HCT116 (cell line): Measurements from ENCODE around the gene CLDN5. TPM values are rescaled to one million over a fixed set of nuclear protein-coding genes. Genes with fewer than 3 reads are reported as not detected.

Experiments used
- ATAC-seq: fragments of 200-7000 bp; cut with Tn5 transposase; 2 replicates; pipeline ENCODE4 v1.9.1; 2020; ENCODE audit warnings: mild to moderate bottlenecking, moderate library complexity
- BruUV-seq: library from RNA; stranded (reverse); fragments of 400-500 nt; replicated peaks from 2 replicates; lab custom pipeline; 2021; lab: Mats Ljungman, UMichigan
- CTCF ChIA-PET: fragments of 300-600 bp; sonication (Branson Sonifier 250); formaldehyde crosslinking; loops from one replicate; lab custom pipeline; 2021; ENCODE audit warnings: antibody characterized with exemption; lab: Charles Lee
- POLR2A ChIA-PET: fragments of 300-600, 350-600 bp; sonication (Branson Sonifier 250); formaldehyde crosslinking; loops from one replicate; lab custom pipeline; 2021; ENCODE audit warnings: antibody characterized with exemption; lab: Charles Lee
- RAD21 ChIA-PET, 2 experiments: fragments of 300-600 bp; sonication (Branson Sonifier 250); formaldehyde crosslinking; loops; one replicate each; lab custom pipeline; 2023; ENCODE audit warnings: low total read pairs in 2 of 2; ENCODE audit not compliant: uncharacterized antibody in 2 of 2, unreplicated experiment in 2 of 2, low non-redundant PET in 1 of 2; lab: Charles Lee
- DNase-seq: peaks from one replicate; pipeline ENCODE4 v3.0.0-alpha.2; 2010; ENCODE audit warnings: low read depth, low spot score
- H2AFZ ChIP-seq: fragments of 200-600 bp; shearing (Covaris generic), sonication (generic); 2 replicates; pipeline ENCODE4 v1.6.1; 2017; ENCODE audit warnings: low read depth, mixed run types, mixed read lengths, antibody characterized with exemption, low read length; ENCODE audit not compliant: poor library complexity, severe bottlenecking
- H3K27ac ChIP-seq: 2 replicates; pipeline ENCODE4 v1.5.1; 2012; ENCODE audit warnings: low read depth, low read length
- H3K27me3 ChIP-seq: fragments of 200-600 bp; sonication (generic); 2 replicates; pipeline ENCODE4 v1.6.1; 2016; ENCODE audit warnings: mixed run types, low read length, mixed read lengths; ENCODE audit not compliant: insufficient read depth
- H3K36me3 ChIP-seq, 2 experiments: fragments of 200-500 bp in 1 of 2; fragments of 200-600 bp in 1 of 2; sonication (Bioruptor generic) in 1 of 2; sonication (generic) in 1 of 2; 2 replicates each; pipeline versions ENCODE4 v1.5.1 to v1.6.1; 2014 to 2016; ENCODE audit warnings: low read length in 2 of 2, inconsistent platforms in 1 of 2, mixed read lengths in 1 of 2, mixed run types in 1 of 2; ENCODE audit not compliant: insufficient read depth in 2 of 2, control insufficient read depth in 1 of 2
- H3K4me1 ChIP-seq, 2 experiments: fragments of 200-600 bp in 1 of 2; sonication (generic) in 1 of 2; 2 replicates each; pipeline versions ENCODE4 v1.5.1 to v1.6.1; 2012 to 2017; ENCODE audit warnings: low read length in 2 of 2, inconsistent platforms in 1 of 2, mild to moderate bottlenecking in 1 of 2, mixed read lengths in 1 of 2, mixed run types in 1 of 2, moderate library complexity in 1 of 2; ENCODE audit not compliant: insufficient read depth in 2 of 2, control insufficient read depth in 1 of 2
- H3K4me2 ChIP-seq: fragments of 200-600 bp; sonication (generic); 2 replicates; pipeline ENCODE4 v1.6.1; 2017; ENCODE audit warnings: mixed run types, low read length, mixed read lengths
- H3K4me3 ChIP-seq, 2 experiments: fragments of 200-600 bp in 1 of 2; sonication (generic) in 1 of 2; replicated peaks in 1 of 2; 2 replicates each; pipeline ENCODE4 v1.5.1; 2011 to 2016; ENCODE audit warnings: low read length in 2 of 2, control low read depth in 1 of 2, low read depth in 1 of 2, mild to moderate bottlenecking in 1 of 2, mixed read lengths in 1 of 2, mixed run types in 1 of 2
- H3K79me2 ChIP-seq: fragments of 200-600 bp; sonication (generic); 2 replicates; pipeline ENCODE4 v1.6.1; 2017; ENCODE audit warnings: mild to moderate bottlenecking, mixed run types, low read length, moderate library complexity, mixed read lengths; ENCODE audit not compliant: insufficient read depth
- H3K9ac ChIP-seq: fragments of 200-600 bp; sonication (generic); 2 replicates; pipeline ENCODE4 v1.6.1; 2016; ENCODE audit warnings: low read length, mixed read lengths
- H3K9me2 ChIP-seq: fragments of 200-600 bp; sonication (generic), shearing (Covaris generic); 2 replicates; pipeline ENCODE4 v1.6.1; 2017; ENCODE audit warnings: mixed run types, mild to moderate bottlenecking, moderate library complexity; ENCODE audit not compliant: insufficient read depth
- H3K9me3 ChIP-seq, 2 experiments: fragments of 200-500 bp in 1 of 2; fragments of 200-600 bp in 1 of 2; sonication (Bioruptor generic) in 1 of 2; sonication (generic) in 1 of 2; 2 replicates each; pipeline ENCODE4 v1.6.1; 2014 to 2017; ENCODE audit warnings: low read length in 2 of 2, mixed read lengths in 2 of 2, inconsistent platforms in 1 of 2, low read depth in 1 of 2, mild to moderate bottlenecking in 1 of 2, mixed run types in 1 of 2, moderate library complexity in 1 of 2; ENCODE audit not compliant: control insufficient read depth in 1 of 2, insufficient read depth in 1 of 2
- H4K20me1 ChIP-seq: fragments of 200-600 bp; sonication (generic), shearing (Covaris generic); 2 replicates; pipeline ENCODE4 v1.6.1; 2017; ENCODE audit warnings: mixed run types, mild to moderate bottlenecking, moderate library complexity; ENCODE audit not compliant: insufficient read depth
- CBX3 ChIP-seq: IDR thresholded peaks from 2 replicates; pipeline ENCODE4 v1.6.1; 2012; ENCODE audit warnings: low read depth
- CEBPB ChIP-seq: IDR thresholded peaks from 2 replicates; pipeline ENCODE4 v1.6.1; 2012; ENCODE audit warnings: low read depth
- EGR1 ChIP-seq: IDR thresholded peaks from 2 replicates; pipeline ENCODE4 v1.6.1; 2012; ENCODE audit warnings: low read depth
- EZH2 ChIP-seq: fragments of 200-600 bp; sonication (generic); IDR thresholded peaks from 2 replicates; pipeline ENCODE4 v1.6.1; 2017; ENCODE audit warnings: antibody characterized with exemption, mixed run types
- EZH2phosphoT487 ChIP-seq: fragments of 200-600 bp; IDR thresholded peaks from 2 replicates; pipeline ENCODE4 v1.6.1; 2018; ENCODE audit warnings: antibody characterized with exemption, borderline replicate concordance
- FOSL1 ChIP-seq: IDR thresholded peaks from 2 replicates; pipeline ENCODE4 v1.6.1; 2012; ENCODE audit warnings: low read depth
- POLR2AphosphoS5 ChIP-seq: IDR thresholded peaks from 2 replicates; pipeline ENCODE4 v1.6.1; 2011; ENCODE audit warnings: mild to moderate bottlenecking, low read depth, low read length, moderate library complexity
- RAD21 ChIP-seq: IDR thresholded peaks from 2 replicates; pipeline ENCODE4 v1.6.1; 2012; ENCODE audit warnings: low read depth, mild to moderate bottlenecking
- SIN3A ChIP-seq: IDR thresholded peaks from 2 replicates; pipeline ENCODE4 v1.6.1; 2012; ENCODE audit warnings: low read depth
- SP1 ChIP-seq: IDR thresholded peaks from 2 replicates; pipeline ENCODE4 v1.6.1; 2012; ENCODE audit warnings: low read depth
- SRF ChIP-seq: IDR thresholded peaks from 2 replicates; pipeline ENCODE4 v1.6.1; 2012; ENCODE audit warnings: low read depth
- TCF7L2 ChIP-seq: IDR thresholded peaks from 2 replicates; pipeline ENCODE4 v1.7.0; 2011; ENCODE audit warnings: borderline replicate concordance, inconsistent platforms; ENCODE audit not compliant: insufficient read depth, insufficient read length; ENCODE audit errors: extremely low read depth
- YY1 ChIP-seq: IDR thresholded peaks from 2 replicates; pipeline ENCODE4 v1.6.1; 2011; ENCODE audit warnings: low read length, low read depth, moderate library complexity, mild to moderate bottlenecking; ENCODE audit not compliant: insufficient replicate concordance; ENCODE audit errors: extremely low read depth
- ZFX ChIP-seq: fragments of 450-650 bp; IDR thresholded peaks from 2 replicates; pipeline ENCODE4 v1.6.1; 2017
- intact Hi-C: fragments of 100-400 bp; cut with micrococcal nuclease; formaldehyde crosslinking; loops from 2 replicates; pipeline ENCODE4 v1.10.0; 2022
- total RNA-seq: library from RNA; stranded (reverse); gene quantifications from one replicate; pipeline ENCODE4 v1.2.1, GENCODE V29; 2021; ENCODE audit not compliant: unreplicated experiment
- TF ChIP-seq, protein P1 (sequence below): IDR thresholded peaks from 2 replicates; pipeline ENCODE4 v1.6.1; 2011; ENCODE audit warnings: mild to moderate bottlenecking, low read length, moderate library complexity; ENCODE audit not compliant: insufficient replicate concordance; ENCODE audit errors: extremely low read depth
- TF ChIP-seq, protein P2 (sequence below): IDR thresholded peaks from 2 replicates; pipeline ENCODE4 v1.6.1; 2012
- TF ChIP-seq, protein P3 (sequence below): IDR thresholded peaks from 2 replicates; pipeline ENCODE4 v1.6.1; 2012

The CLDN5 gene
- total RNA-seq, 1 experiment from 2014 or later = 0.32 TPM

DNA sequence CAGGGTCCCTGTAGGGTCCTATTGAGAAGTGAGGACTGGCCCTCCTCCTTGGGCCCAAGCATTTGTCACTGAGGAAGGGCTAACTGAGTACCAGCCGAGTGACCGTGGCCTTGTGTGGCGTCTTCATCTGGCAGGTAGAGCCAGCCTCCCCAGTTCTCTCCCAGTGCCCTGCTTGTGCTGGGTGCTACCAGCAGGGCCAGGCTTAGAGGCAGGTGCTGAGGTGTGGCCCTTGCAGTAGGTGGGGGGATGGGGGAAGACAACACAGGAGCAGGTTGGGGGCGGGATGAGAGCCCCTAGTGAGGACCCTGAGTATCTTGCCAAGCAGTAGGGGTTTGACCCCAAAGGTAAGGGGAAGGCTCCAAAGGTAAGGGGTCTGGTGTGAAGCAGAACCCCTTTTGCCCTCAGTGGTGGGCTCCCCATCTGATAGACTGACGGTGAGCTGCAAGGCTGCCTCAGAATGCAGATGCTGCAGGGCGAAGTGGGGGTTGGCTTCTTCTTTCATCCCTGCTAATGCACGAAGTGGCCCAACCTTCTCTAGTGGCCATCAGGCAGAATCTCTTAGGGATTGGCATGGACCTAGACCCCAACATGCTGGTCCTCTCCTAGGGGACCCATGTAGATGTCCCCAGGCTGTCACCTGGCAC is 24.9 kb downstream of the CLDN5 start:
- no TSS peak for BruUV-seq
- no peak overlapping the region for H2AFZ ChIP-seq
- ChIA-PET RAD21 (no interaction called here), CTCF (no interaction called here), POLR2A (no interaction called here)
- H3K27ac ChIP-seq = no peak overlapping the region
- H3K9me3 ChIP-seq = no peaks in the 10 kb centered on the region
- no peak for DNase-seq
- intact Hi-C loops = no loop called here
- no peaks in the 10 kb centered on the region for H3K79me2 ChIP-seq
- no peaks in the 10 kb centered on the region for H3K9me2 ChIP-seq
- TF ChIP-seq CEBPB (no peak), ZFX (no peak), SRF (no peak), EGR1 (no peak), EZH2phosphoT487 (no peak), SP1 (no peak), POLR2AphosphoS5 (no peak), EZH2 (no peak), SIN3A (no peak), FOSL1 (no peak), YY1 (no peak), RAD21 (no peak), TCF7L2 (no peak), CBX3 (no peak)
- TF ChIP-seq, protein P1, sequence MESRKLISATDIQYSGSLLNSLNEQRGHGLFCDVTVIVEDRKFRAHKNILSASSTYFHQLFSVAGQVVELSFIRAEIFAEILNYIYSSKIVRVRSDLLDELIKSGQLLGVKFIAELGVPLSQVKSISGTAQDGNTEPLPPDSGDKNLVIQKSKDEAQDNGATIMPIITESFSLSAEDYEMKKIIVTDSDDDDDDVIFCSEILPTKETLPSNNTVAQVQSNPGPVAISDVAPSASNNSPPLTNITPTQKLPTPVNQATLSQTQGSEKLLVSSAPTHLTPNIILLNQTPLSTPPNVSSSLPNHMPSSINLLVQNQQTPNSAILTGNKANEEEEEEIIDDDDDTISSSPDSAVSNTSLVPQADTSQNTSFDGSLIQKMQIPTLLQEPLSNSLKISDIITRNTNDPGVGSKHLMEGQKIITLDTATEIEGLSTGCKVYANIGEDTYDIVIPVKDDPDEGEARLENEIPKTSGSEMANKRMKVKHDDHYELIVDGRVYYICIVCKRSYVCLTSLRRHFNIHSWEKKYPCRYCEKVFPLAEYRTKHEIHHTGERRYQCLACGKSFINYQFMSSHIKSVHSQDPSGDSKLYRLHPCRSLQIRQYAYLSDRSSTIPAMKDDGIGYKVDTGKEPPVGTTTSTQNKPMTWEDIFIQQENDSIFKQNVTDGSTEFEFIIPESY = no peak
- TF ChIP-seq, protein P2, sequence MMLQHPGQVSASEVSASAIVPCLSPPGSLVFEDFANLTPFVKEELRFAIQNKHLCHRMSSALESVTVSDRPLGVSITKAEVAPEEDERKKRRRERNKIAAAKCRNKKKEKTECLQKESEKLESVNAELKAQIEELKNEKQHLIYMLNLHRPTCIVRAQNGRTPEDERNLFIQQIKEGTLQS = no peak
- TF ChIP-seq, protein P3, sequence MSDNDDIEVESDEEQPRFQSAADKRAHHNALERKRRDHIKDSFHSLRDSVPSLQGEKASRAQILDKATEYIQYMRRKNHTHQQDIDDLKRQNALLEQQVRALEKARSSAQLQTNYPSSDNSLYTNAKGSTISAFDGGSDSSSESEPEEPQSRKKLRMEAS = no peak
- no peak for ATAC-seq
- H3K36me3 ChIP-seq = peaks cover 1 to 14% of the 10 kb centered on the region in 2 experiments; a peak in 3 of 4 replicates
- H3K27me3 ChIP-seq = no peaks in the 10 kb centered on the region
- no peak overlapping the region for H3K9ac ChIP-seq
- no peaks in the 10 kb centered on the region for H4K20me1 ChIP-seq
- no peaks in the 10 kb centered on the region for H3K4me1 ChIP-seq
- H3K4me3 ChIP-seq = no peak overlapping the region
- H3K4me2 ChIP-seq = no peak overlapping the region
